Measurements from ENCODE around the gene DVL2. TPM values are rescaled to one million over a fixed set of nuclear protein-coding genes. Genes with fewer than 3 reads are reported as not detected.

DVL2 gene
- total RNA-seq, 1 experiment from 2014 or later, result 82.9 TPM

DNA sequence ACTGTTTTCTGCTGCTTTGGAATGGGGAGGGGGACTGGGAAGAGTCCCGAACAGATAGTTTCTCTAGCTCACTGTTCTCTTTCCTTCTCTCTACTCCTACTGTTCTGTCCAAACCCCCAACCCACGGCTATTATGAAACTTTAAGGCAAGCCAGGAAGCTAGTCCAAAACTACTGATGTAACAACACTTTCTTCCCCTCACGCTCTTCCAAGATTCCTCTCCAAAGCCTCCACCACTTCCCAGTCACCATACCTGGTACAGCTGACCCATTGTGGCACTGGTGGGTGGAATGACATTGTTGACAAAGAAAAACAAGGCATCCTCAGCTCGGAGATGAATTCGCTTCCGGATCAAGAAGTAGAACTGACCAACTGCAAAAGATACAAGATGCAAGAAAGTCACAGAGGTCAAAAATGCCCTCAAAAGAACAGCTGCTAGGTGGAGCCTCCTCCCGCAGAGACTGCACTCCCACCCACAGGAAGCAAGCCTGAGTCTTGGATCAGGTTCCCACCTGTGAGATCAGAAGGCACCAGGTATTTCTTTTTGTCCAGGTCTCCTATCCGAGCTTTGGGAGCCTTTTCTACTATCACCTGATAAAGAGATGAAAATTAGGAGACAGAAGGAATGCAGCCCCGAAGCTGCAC lies 6.9 kb upstream of the DVL2 start:
- no peaks in the 10 kb centered on the region; the same call in 1 of the 2 replicates for H3K27me3 Mint-ChIP-seq (ENCODE audit: low read depth)
- H3K27me3 ChIP-seq (ENCODE audit: insufficient read depth, low read length), result no peaks in the 10 kb centered on the region
- H3K79me2 ChIP-seq (ENCODE audit: insufficient read depth, low read length), result peaks cover 8% of the 10 kb centered on the region; the same call in 1 of the 2 replicates

More for the DNA sequence above, 6.9 kb upstream of the DVL2 start:
- H2BK12ac ChIP-seq (ENCODE audit: insufficient read length, low read depth, low read length), result peak overlapping the region; percentile 52
- H3K23me2 ChIP-seq (ENCODE audit: insufficient read length, low read depth, low read length, poor library complexity, severe bottlenecking), result peaks cover 4% of the 10 kb centered on the region
- no peak overlapping the region for H2AK5ac ChIP-seq (ENCODE audit: insufficient read length, low read length)
- H4K5ac ChIP-seq (ENCODE audit: insufficient read length, low read depth, low read length), result no peak overlapping the region
- no peak overlapping the region for H3K56ac ChIP-seq (ENCODE audit: insufficient read length, low read depth, low read length)
- H4K91ac ChIP-seq (ENCODE audit: insufficient read length, low read depth, low read length), result peak overlapping the region; percentile 20
- H3K79me1 ChIP-seq (ENCODE audit: insufficient read depth, low read depth, low read length, poor library complexity, severe bottlenecking), result peaks cover 9% of the 10 kb centered on the region
- peak overlapping the region; percentile 95 to 97 for H3K4me3 Mint-ChIP-seq
- peak overlapping the region; percentile 5 for H3K18ac ChIP-seq (ENCODE audit: insufficient read length, low read depth, low read length)
- peaks cover 0 to 2% of the 10 kb centered on the region in 2 experiments; a peak in 2 of 5 replicates for H3K9me3 Mint-ChIP-seq
- H3K14ac ChIP-seq (ENCODE audit: insufficient read depth, low read length), result peak overlapping the region; percentile 24; the same call in 1 of the 2 replicates
- H3K27ac Mint-ChIP-seq, result peak overlapping the region; percentile 96 to 99 (median 98)
- H3K36me3 Mint-ChIP-seq (ENCODE audit: insufficient read depth in 1 of 3, low read depth in 3 of 3), result peaks cover 30 to 56% (median 52%) of the 10 kb centered on the region in 3 experiments
- no peaks in the 10 kb centered on the region for H4K20me1 ChIP-seq (ENCODE audit: control insufficient read depth, insufficient read depth, insufficient read length)
- no peak overlapping the region for H4K8ac ChIP-seq (replicated peaks; ENCODE audit: insufficient read length, low read depth, low read length)
- no peak overlapping the region for H2AFZ ChIP-seq (ENCODE audit: low read length)
- no peaks in the 10 kb centered on the region for H3K4me1 ChIP-seq (ENCODE audit: insufficient read depth, low read length)
- peaks cover 36 to 38% of the 10 kb centered on the region in 2 experiments for H3K4me1 Mint-ChIP-seq
- no peak for DNase-seq
- no CpG with 5 or more reads among the region's 9 CpGs for WGBS (ENCODE audit: extremely low coverage, insufficient read length, low lambda C conversion rate)
- peak overlapping the region; percentile 68 for H3T11ph ChIP-seq (ENCODE audit: low read length)
- H3K4ac ChIP-seq (ENCODE audit: low read depth, low read length), result peak overlapping the region; percentile 34; the same call in 1 of the 2 replicates
- H3K9me3 ChIP-seq (ENCODE audit: control insufficient read depth, low read depth, low read length), result no peaks in the 10 kb centered on the region
- peak overlapping the region; percentile 93 for H3K9ac ChIP-seq (ENCODE audit: extremely low read depth, insufficient read length, low read length)
- H2BK5ac ChIP-seq (ENCODE audit: insufficient read length, low read length), result no peak overlapping the region
- peak overlapping the region; percentile 80 for H3K27ac ChIP-seq (ENCODE audit: insufficient read length, low read depth, low read length)
- no peak overlapping the region for H2BK120ac ChIP-seq (ENCODE audit: low read depth, low read length, poor library complexity, severe bottlenecking)
- H2BK15ac ChIP-seq (ENCODE audit: low read depth, low read length), result no peak overlapping the region
- TF ChIP-seq, protein P1, sequence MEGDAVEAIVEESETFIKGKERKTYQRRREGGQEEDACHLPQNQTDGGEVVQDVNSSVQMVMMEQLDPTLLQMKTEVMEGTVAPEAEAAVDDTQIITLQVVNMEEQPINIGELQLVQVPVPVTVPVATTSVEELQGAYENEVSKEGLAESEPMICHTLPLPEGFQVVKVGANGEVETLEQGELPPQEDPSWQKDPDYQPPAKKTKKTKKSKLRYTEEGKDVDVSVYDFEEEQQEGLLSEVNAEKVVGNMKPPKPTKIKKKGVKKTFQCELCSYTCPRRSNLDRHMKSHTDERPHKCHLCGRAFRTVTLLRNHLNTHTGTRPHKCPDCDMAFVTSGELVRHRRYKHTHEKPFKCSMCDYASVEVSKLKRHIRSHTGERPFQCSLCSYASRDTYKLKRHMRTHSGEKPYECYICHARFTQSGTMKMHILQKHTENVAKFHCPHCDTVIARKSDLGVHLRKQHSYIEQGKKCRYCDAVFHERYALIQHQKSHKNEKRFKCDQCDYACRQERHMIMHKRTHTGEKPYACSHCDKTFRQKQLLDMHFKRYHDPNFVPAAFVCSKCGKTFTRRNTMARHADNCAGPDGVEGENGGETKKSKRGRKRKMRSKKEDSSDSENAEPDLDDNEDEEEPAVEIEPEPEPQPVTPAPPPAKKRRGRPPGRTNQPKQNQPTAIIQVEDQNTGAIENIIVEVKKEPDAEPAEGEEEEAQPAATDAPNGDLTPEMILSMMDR (conservative IDR thresholded peaks at IDR 0.05), result no peak
- no peak overlapping the region for H3K23ac ChIP-seq (ENCODE audit: insufficient read length, low read depth, low read length)
- H2BK20ac ChIP-seq (ENCODE audit: low read depth, low read length, poor library complexity, severe bottlenecking), result no peak overlapping the region
- H3K4me2 ChIP-seq (ENCODE audit: insufficient read depth, insufficient read length, low read length), result peak overlapping the region; percentile 98

Measured in H9 (cell line).